ENCODE results near the gene PPP2R3C. TPM values are rescaled to one million over a fixed set of nuclear protein-coding genes. Genes with fewer than 3 reads are reported as not detected.
"Not testable (repeated sequence)": the region's sequence is repeated elsewhere in the genome, so short reads cannot be mapped to it uniquely, and the experiment has no call there.

The PPP2R3C gene
- total and polyA plus RNA-seq, 7 donors: 22.9 to 67.0 (median 30.9) TPM

DNA sequence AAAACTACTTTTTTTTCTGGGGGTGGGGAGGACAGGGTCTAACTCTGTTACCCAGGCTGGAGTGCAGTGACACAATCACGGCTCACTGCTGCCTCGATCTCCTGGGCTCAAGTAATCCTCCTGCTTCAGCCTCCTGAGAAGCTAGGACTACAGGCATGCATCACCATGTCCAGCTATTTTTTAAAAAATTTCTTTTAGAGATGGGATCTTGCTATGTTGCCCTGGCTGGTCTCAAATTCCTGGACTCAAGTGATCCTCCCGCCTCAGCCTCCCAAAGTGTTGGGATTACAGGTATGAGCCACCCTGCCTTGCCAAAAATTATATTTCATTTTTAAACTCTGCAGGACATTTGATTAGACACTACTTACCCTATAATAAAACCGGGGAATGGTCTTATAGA is 5.5 kb downstream of the PPP2R3C start:
- TF ChIP-seq, protein P1, sequence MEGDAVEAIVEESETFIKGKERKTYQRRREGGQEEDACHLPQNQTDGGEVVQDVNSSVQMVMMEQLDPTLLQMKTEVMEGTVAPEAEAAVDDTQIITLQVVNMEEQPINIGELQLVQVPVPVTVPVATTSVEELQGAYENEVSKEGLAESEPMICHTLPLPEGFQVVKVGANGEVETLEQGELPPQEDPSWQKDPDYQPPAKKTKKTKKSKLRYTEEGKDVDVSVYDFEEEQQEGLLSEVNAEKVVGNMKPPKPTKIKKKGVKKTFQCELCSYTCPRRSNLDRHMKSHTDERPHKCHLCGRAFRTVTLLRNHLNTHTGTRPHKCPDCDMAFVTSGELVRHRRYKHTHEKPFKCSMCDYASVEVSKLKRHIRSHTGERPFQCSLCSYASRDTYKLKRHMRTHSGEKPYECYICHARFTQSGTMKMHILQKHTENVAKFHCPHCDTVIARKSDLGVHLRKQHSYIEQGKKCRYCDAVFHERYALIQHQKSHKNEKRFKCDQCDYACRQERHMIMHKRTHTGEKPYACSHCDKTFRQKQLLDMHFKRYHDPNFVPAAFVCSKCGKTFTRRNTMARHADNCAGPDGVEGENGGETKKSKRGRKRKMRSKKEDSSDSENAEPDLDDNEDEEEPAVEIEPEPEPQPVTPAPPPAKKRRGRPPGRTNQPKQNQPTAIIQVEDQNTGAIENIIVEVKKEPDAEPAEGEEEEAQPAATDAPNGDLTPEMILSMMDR (IDR thresholded peaks at IDR 0.05): no peak
- no peaks in the 10 kb centered on the region for H3K27me3 ChIP-seq (ENCODE audit: insufficient read depth in 3 of 3, low read length in 2 of 3)
- peaks cover 7 to 72% of the 10 kb centered on the region in 2 donors for H3K36me3 ChIP-seq (ENCODE audit: insufficient read depth in 1 of 2, low read depth in 1 of 2)
- WGBS, 3 donors: 90 to 96% (median 95%) methylated on average over 4 of the region's 4 CpGs
- no peak overlapping the region for H3K27ac ChIP-seq
- peaks cover 9% of the 10 kb centered on the region for H3K4me1 ChIP-seq
- no peak overlapping the region for H3K4me3 ChIP-seq
- no peaks in the 10 kb centered on the region for H3K9me3 ChIP-seq
- DNase-seq: no peak
- no peak for ATAC-seq
- intact Hi-C loops (cut with DNase I): no loop called here

DNA sequence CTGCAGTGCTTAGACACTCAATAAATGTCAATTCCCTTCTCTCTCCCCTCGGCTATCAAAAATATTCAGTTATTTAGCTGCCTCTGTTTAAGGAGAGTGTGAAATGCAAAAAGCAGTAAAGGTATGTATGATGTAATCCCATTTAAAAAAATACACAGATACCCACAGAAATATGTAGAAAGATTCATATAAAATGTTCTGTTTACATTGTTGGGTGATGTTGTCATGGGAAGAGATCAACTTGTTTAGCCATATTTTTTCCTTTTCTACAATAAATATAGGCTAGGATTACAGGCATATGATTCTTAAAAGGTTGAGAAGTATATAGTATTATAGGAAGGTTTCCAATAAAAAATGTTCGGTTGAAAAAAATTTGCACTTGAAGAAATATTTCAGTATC is 7.8 kb downstream of the PPP2R3C start:
- Histone ChIP-seq H3K4me1 (no peaks in the 10 kb centered on the region), H3K4me3 (no peak overlapping the region), H3K9me3 (no peaks in the 10 kb centered on the region), H3K27me3 (ENCODE audit: insufficient read depth in 3 of 3, low read length in 2 of 3) (no peaks in the 10 kb centered on the region), H3K36me3 (ENCODE audit: insufficient read depth in 1 of 2, low read depth in 1 of 2) (peaks cover 11 to 85% of the 10 kb centered on the region in 2 donors), H3K27ac (no peak overlapping the region)
- 70 to 96% (median 93%) methylated on average over 2 of the region's 2 CpGs for WGBS, 3 donors
- TF ChIP-seq, protein P1 (IDR thresholded peaks at IDR 0.05): no peak
- DNase-seq: no peak
- intact Hi-C loops (cut with DNase I): no loop called here
- no peak for ATAC-seq

DNA sequence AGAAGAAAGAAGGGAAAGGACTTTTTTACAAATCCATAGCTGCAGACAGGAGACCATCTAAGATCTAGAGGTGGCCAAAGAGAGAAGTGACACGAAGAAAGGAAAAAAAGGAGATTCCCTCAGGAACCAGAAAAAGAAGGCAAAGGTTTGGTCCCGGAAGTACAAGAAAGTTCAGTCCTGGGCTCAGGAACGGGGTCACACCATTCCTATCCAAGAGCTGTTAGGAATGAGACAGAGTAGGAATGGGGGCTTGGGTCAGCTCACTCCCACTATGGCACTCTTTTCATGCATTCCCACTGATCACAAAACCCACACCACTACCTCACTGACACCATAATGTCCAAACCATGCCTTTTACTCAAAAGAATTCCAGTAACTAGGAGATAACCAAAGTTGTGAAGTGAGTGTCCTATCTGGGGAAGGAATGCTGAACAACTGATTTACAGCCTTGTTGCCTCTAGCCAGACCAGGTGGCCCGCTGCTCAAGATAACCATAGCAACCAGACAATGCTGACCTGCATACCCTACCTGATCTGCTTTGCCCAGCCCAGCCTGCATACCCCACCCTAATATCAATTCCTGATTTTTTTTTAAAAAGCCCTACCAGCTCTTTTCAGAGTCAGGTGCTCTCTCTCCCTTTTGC is 8.4 kb downstream of the PPP2R3C start:
- 96 to 98% (median 96%) methylated on average over 4 of the region's 4 CpGs for WGBS, 3 donors
- H3K4me1 ChIP-seq: no peaks in the 10 kb centered on the region
- peaks cover 11 to 85% of the 10 kb centered on the region in 2 donors for H3K36me3 ChIP-seq (ENCODE audit: insufficient read depth in 1 of 2, low read depth in 1 of 2)
- ATAC-seq (no peak), DNase-seq (no peak)
- intact Hi-C loops (cut with DNase I): no loop called here
- no peaks in the 10 kb centered on the region for H3K9me3 ChIP-seq
- no peaks in the 10 kb centered on the region for H3K27me3 ChIP-seq (ENCODE audit: insufficient read depth in 3 of 3, low read length in 2 of 3)
- H3K4me3 ChIP-seq: no peak overlapping the region
- H3K27ac ChIP-seq: no peak overlapping the region
- TF ChIP-seq, protein P1 (IDR thresholded peaks at IDR 0.05): no peak

DNA sequence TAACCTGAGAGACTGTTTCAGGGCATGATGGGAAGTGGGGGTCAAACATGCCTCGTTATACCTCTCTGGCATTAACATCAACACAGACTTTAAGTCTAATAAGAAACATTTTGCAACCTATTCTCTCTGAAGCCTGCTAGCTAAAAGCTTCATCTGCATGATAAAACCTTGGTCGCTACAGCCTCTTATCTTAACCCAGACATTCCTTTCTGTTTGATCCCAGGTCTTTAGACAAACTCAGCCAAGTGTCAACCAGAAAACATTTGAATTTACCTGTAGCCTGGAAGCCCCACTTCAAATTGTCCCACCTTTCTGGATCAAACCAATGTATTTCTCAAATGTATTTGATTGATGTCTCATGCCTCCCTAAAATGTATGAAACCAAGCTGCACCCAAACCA is 9.1 kb downstream of the PPP2R3C start:
- WGBS, 3 donors: 84 to 92% (median 86%) methylated on average over 2 of the region's 2 CpGs
- TF ChIP-seq, protein P1 (IDR thresholded peaks at IDR 0.05): no peak
- intact Hi-C loops (cut with DNase I): no loop called here

GRCh38 chr14:35107866-35108265 is 13.9 kb downstream of the PPP2R3C start:
- Histone ChIP-seq H3K27ac (no peak overlapping the region), H3K27me3 (ENCODE audit: insufficient read depth in 3 of 3, low read length in 2 of 3) (no peaks in the 10 kb centered on the region), H3K9me3 (no peaks in the 10 kb centered on the region), H3K4me3 (no peak overlapping the region), H3K4me1 (no peaks in the 10 kb centered on the region), H3K36me3 (ENCODE audit: insufficient read depth in 1 of 2, low read depth in 1 of 2) (peaks cover 13 to 100% of the 10 kb centered on the region in 2 donors)
- intact Hi-C loops (cut with DNase I): no loop called here
- no peak for DNase-seq
- ATAC-seq: no peak
- TF ChIP-seq, protein P1 (IDR thresholded peaks at IDR 0.05): no peak

More for the DNA sequence above, 9.1 kb downstream of the PPP2R3C start:
- peaks cover 11 to 93% of the 10 kb centered on the region in 2 donors for H3K36me3 ChIP-seq (ENCODE audit: insufficient read depth in 1 of 2, low read depth in 1 of 2)
- ATAC-seq (no peak), DNase-seq (no peak)
- H3K9me3 ChIP-seq: no peaks in the 10 kb centered on the region
- H3K4me3 ChIP-seq: no peak overlapping the region
- no peak overlapping the region for H3K27ac ChIP-seq
- no peaks in the 10 kb centered on the region for H3K27me3 ChIP-seq (ENCODE audit: insufficient read depth in 3 of 3, low read length in 2 of 3)
- no peaks in the 10 kb centered on the region for H3K4me1 ChIP-seq

DNA sequence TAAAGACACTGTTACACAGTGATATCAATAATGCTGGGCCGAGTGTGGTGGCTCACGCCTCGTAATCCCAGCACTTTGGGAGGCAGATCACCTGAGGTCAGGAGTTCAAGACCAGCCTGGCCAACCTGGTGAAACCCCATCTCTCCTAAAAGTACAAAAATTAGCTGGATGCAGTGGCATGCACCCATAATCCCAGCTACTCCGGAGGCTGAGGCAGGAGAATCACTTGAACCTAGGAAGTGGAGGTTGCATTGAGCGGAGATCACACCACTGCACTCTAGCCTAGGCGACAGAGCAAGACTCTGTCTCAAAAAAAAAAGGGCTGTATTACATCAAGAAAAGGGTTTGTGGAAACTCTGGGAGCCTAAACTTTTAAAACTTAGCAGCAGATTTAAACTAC is 27.1 kb downstream of the PPP2R3C start:
- DNase-seq; H3K9me3 ChIP-seq; H3K4me3 ChIP-seq; H3K4me1 ChIP-seq; H3K27me3 ChIP-seq (ENCODE audit: insufficient read depth in 3 of 3, low read length in 2 of 3); H3K27ac ChIP-seq; intact Hi-C loops (cut with DNase I); ATAC-seq: not testable (repeated sequence)
- H3K36me3 ChIP-seq (ENCODE audit: insufficient read depth in 1 of 2, low read depth in 1 of 2): peaks cover 4 to 98% of the 10 kb centered on the region in 2 donors
- WGBS, 3 donors: 93 to 96% (median 95%) methylated on average over 6 of the region's 6 CpGs

Measured in psoas muscle (tissue), 8 donors.